ENCODE measurements around the gene DHRS7C.

- TF ChIP-seq YY1 (IDR thresholded peaks at IDR 0.05) (no peak), ATF3 (IDR thresholded peaks at IDR 0.05) (no peak), RAD21 (IDR thresholded peaks at IDR 0.05) (no peak), JUND (IDR thresholded peaks at IDR 0.05) (no peak), GABPA (IDR thresholded peaks at IDR 0.05 in 1 of 2, conservative IDR thresholded peaks at IDR 0.05 in 1 of 2) (no peak)
- TF ChIP-seq, protein P1, sequence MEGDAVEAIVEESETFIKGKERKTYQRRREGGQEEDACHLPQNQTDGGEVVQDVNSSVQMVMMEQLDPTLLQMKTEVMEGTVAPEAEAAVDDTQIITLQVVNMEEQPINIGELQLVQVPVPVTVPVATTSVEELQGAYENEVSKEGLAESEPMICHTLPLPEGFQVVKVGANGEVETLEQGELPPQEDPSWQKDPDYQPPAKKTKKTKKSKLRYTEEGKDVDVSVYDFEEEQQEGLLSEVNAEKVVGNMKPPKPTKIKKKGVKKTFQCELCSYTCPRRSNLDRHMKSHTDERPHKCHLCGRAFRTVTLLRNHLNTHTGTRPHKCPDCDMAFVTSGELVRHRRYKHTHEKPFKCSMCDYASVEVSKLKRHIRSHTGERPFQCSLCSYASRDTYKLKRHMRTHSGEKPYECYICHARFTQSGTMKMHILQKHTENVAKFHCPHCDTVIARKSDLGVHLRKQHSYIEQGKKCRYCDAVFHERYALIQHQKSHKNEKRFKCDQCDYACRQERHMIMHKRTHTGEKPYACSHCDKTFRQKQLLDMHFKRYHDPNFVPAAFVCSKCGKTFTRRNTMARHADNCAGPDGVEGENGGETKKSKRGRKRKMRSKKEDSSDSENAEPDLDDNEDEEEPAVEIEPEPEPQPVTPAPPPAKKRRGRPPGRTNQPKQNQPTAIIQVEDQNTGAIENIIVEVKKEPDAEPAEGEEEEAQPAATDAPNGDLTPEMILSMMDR (IDR thresholded peaks at IDR 0.05; ENCODE audit: low read depth, low read length, missing input control) = no peak
- TF ChIP-seq, protein P2, sequence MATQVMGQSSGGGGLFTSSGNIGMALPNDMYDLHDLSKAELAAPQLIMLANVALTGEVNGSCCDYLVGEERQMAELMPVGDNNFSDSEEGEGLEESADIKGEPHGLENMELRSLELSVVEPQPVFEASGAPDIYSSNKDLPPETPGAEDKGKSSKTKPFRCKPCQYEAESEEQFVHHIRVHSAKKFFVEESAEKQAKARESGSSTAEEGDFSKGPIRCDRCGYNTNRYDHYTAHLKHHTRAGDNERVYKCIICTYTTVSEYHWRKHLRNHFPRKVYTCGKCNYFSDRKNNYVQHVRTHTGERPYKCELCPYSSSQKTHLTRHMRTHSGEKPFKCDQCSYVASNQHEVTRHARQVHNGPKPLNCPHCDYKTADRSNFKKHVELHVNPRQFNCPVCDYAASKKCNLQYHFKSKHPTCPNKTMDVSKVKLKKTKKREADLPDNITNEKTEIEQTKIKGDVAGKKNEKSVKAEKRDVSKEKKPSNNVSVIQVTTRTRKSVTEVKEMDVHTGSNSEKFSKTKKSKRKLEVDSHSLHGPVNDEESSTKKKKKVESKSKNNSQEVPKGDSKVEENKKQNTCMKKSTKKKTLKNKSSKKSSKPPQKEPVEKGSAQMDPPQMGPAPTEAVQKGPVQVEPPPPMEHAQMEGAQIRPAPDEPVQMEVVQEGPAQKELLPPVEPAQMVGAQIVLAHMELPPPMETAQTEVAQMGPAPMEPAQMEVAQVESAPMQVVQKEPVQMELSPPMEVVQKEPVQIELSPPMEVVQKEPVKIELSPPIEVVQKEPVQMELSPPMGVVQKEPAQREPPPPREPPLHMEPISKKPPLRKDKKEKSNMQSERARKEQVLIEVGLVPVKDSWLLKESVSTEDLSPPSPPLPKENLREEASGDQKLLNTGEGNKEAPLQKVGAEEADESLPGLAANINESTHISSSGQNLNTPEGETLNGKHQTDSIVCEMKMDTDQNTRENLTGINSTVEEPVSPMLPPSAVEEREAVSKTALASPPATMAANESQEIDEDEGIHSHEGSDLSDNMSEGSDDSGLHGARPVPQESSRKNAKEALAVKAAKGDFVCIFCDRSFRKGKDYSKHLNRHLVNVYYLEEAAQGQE (IDR thresholded peaks at IDR 0.05) = no peak
These were observed 18.0 kb upstream of the DHRS7C start for GRCh38 chr17:9809409-9809808.
